ENCODE measurements around the gene NLGN1. TPM values are rescaled to one million over a fixed set of nuclear protein-coding genes. Genes with fewer than 3 reads are reported as not detected.

Gene NLGN1
- total and polyA plus RNA-seq, 2 of the 8 experiments (the other 6 are each of a cell fraction or from before 2014, with no cell fraction given), result 7.8 to 14.8 TPM

DNA sequence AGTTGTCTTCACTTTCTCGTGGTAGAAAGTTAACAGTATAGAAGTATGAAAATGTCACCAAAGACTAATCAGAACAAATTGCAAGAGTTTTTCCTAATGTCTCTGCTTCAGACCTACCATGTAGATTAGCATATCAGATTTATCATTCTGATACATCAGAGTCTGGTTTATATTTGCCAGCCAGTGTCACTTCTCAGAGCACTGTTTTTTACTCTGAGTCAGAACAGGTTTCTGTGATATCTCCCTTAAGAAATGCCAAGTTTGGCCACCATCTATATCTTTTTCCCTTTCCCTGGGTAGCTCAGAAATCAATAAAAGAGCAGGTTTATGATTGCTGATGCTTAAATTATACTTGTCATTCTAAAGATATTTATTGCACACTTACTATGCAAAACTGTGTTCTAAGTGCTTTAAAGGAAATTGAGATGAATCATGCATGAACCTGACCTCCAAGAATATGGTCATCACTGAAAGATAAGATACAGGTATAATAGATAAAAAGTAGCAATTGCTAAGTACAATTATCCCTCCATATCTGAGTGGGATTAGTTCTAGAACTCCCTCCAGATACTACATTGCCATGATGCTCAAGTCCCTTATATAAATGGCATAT is 788.9 kb downstream of the NLGN1 start (continued):
- TF ChIP-seq, protein P1, sequence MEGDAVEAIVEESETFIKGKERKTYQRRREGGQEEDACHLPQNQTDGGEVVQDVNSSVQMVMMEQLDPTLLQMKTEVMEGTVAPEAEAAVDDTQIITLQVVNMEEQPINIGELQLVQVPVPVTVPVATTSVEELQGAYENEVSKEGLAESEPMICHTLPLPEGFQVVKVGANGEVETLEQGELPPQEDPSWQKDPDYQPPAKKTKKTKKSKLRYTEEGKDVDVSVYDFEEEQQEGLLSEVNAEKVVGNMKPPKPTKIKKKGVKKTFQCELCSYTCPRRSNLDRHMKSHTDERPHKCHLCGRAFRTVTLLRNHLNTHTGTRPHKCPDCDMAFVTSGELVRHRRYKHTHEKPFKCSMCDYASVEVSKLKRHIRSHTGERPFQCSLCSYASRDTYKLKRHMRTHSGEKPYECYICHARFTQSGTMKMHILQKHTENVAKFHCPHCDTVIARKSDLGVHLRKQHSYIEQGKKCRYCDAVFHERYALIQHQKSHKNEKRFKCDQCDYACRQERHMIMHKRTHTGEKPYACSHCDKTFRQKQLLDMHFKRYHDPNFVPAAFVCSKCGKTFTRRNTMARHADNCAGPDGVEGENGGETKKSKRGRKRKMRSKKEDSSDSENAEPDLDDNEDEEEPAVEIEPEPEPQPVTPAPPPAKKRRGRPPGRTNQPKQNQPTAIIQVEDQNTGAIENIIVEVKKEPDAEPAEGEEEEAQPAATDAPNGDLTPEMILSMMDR (IDR thresholded peaks at IDR 0.05; ENCODE audit: control extremely low read depth in 1 of 3, insufficient read depth in 1 of 3, low read depth in 1 of 3, low read length in 3 of 3), result no peak
- TF ChIP-seq RAD21 (IDR thresholded peaks at IDR 0.05 in 1 of 2, conservative IDR thresholded peaks at IDR 0.05 in 1 of 2; ENCODE audit: low read depth in 2 of 2, low read length in 2 of 2) (no peak), NRF1 (IDR thresholded peaks at IDR 0.05; ENCODE audit: low read depth, low read length) (no peak), MAFK (IDR thresholded peaks at IDR 0.05; ENCODE audit: low read depth, low read length) (no peak)
